Panc1 (cell line): ENCODE data around the gene NTNG2. TPM values are rescaled to one million over a fixed set of nuclear protein-coding genes. Genes with fewer than 3 reads are reported as not detected.

Source experiments
- ATAC-seq: fragments of 200-7000 bp; cut with Tn5 transposase; 2 replicates; pipeline ENCODE4 v1.9.1; 2020; ENCODE audit warnings: mild to moderate bottlenecking, moderate library complexity
- BruUV-seq: library from RNA; stranded (reverse); fragments of 400-500 nt; replicated peaks from 2 replicates; lab custom pipeline; 2021; lab: Mats Ljungman, UMichigan
- CTCF ChIA-PET: fragments of 300-600 bp; sonication (Branson Sonifier 250); formaldehyde crosslinking; loops from one replicate; lab custom pipeline; 2022; ENCODE audit warnings: antibody characterized with exemption; lab: Charles Lee
- POLR2A ChIA-PET: fragments of 300-600 bp; sonication (Branson Sonifier 250); formaldehyde crosslinking; loops from one replicate; lab custom pipeline; 2022; ENCODE audit warnings: antibody characterized with exemption; lab: Charles Lee
- DNase-seq: peaks from one replicate; pipeline ENCODE4 v3.0.0-alpha.2; 2010; ENCODE audit warnings: low read depth, low spot score
- H3K27ac ChIP-seq: 2 replicates; pipeline ENCODE4 v1.5.1; 2011; ENCODE audit warnings: mild to moderate bottlenecking, low read length, inconsistent platforms
- H3K27me3 ChIP-seq: fragments of 200-500 bp; sonication (Bioruptor generic); 2 replicates; pipeline ENCODE4 v1.6.0; 2014; ENCODE audit warnings: low read length, inconsistent platforms; ENCODE audit not compliant: control insufficient read depth, insufficient read depth
- H3K36me3 ChIP-seq: fragments of 200-500 bp; sonication (Bioruptor generic); 2 replicates; pipeline ENCODE4 v1.5.1; 2014; ENCODE audit warnings: inconsistent platforms, mild to moderate bottlenecking, low read length, moderate library complexity; ENCODE audit not compliant: control insufficient read depth, insufficient read depth
- H3K4me1 ChIP-seq: 2 replicates; pipeline ENCODE4 v1.5.1; 2011; ENCODE audit warnings: inconsistent platforms, mild to moderate bottlenecking, low read length, moderate library complexity; ENCODE audit not compliant: control insufficient read depth, insufficient read depth
- H3K4me3 ChIP-seq, 2 experiments: 2 replicates each; pipeline ENCODE4 v1.5.1; 2011 to 2012; ENCODE audit warnings: low read depth in 2 of 2, low read length in 2 of 2, mild to moderate bottlenecking in 2 of 2, inconsistent platforms in 1 of 2, moderate library complexity in 1 of 2
- H3K9me3 ChIP-seq: fragments of 200-500 bp; sonication (Bioruptor generic); 2 replicates; pipeline ENCODE4 v1.5.1; 2014; ENCODE audit warnings: low read depth, mild to moderate bottlenecking, inconsistent platforms, low read length, moderate library complexity; ENCODE audit not compliant: control insufficient read depth, insufficient read depth
- CTCF ChIP-seq: fragments of 450-650 bp; IDR thresholded peaks from 2 replicates; pipeline ENCODE4 v1.5.1; 2017; ENCODE audit warnings: mild to moderate bottlenecking
- POLR2AphosphoS5 ChIP-seq: IDR thresholded peaks from 2 replicates; pipeline ENCODE4 v1.6.1; 2012; ENCODE audit warnings: mild to moderate bottlenecking, low read depth, low read length, moderate library complexity
- REST ChIP-seq, 2 experiments: IDR thresholded peaks; 2 replicates each; pipeline ENCODE4 v1.6.1; 2011 to 2012; ENCODE audit warnings: low read depth in 2 of 2, control low read depth in 1 of 2, low read length in 1 of 2, mild to moderate bottlenecking in 1 of 2, moderate library complexity in 1 of 2; ENCODE audit not compliant: insufficient read depth in 1 of 2
- SIN3A ChIP-seq: IDR thresholded peaks from 2 replicates; pipeline ENCODE4 v1.6.1; 2012; ENCODE audit warnings: low read depth, mild to moderate bottlenecking, low read length, moderate library complexity, borderline replicate concordance; ENCODE audit not compliant: insufficient read depth
- TCF7L2 ChIP-seq: IDR thresholded peaks from 2 replicates; pipeline ENCODE4 v1.6.1; 2011; ENCODE audit warnings: mild to moderate bottlenecking, low read depth, low read length, inconsistent platforms
- in situ Hi-C: cut with HindIII; loops from 2 replicates; pipeline ENCODE4 v1.10.0; 2016; ENCODE audit warnings: low sequenced_read_pairs, low pct_unique_long_range_greater_than_20kb
- intact Hi-C: fragments of 100-400 bp; cut with micrococcal nuclease; formaldehyde crosslinking; loops from one replicate; pipeline ENCODE4 v1.10.0; 2022; ENCODE audit not compliant: unreplicated experiment
- total RNA-seq: library from RNA; stranded (reverse); gene quantifications from one replicate; pipeline ENCODE4 v1.2.1, GENCODE V29; 2021; ENCODE audit not compliant: unreplicated experiment

The NTNG2 gene
- total RNA-seq, 1 experiment from 2014 or later, result 5.1 TPM

GRCh38 chr9:132230605-132231004 is 68.7 kb downstream of the NTNG2 start:
- Histone ChIP-seq H3K36me3 (no peaks in the 10 kb centered on the region), H3K4me3 (no peak overlapping the region), H3K27ac (no peak overlapping the region), H3K27me3 (no peaks in the 10 kb centered on the region), H3K9me3 (no peaks in the 10 kb centered on the region), H3K4me1 (no peaks in the 10 kb centered on the region)
- CTCF ChIA-PET, result interaction anchor here (0.6 kb wide), 1 partner anchor 358 kb away, joined by 8 read pairs; no protein-coding TSS in a partner anchor
- DNase-seq (no peak), ATAC-seq (no peak)
- intact Hi-C loops (no loop called here), in situ Hi-C loops (no loop called here)
- no TSS peak for BruUV-seq
- POLR2A ChIA-PET, result no interaction called here
- TF ChIP-seq REST (IDR thresholded peaks at IDR 0.05; ENCODE audit: insufficient read depth in 1 of 2, low read depth in 2 of 2, low read length in 1 of 2) (no peak), POLR2AphosphoS5 (no peak), SIN3A (no peak), CTCF (no peak), TCF7L2 (no peak)

GRCh38 chr9:132231019-132231701 is 69.3 kb downstream of the NTNG2 start:
- no peak for DNase-seq
- CTCF ChIA-PET, result interaction anchor here (0.6 kb wide), 1 partner anchor 359 kb away, joined by 8 read pairs; no protein-coding TSS in a partner anchor
- BruUV-seq, result no TSS peak
- H3K4me3 ChIP-seq, result no peak overlapping the region
- no peaks in the 10 kb centered on the region for H3K36me3 ChIP-seq
- POLR2A ChIA-PET, result no interaction called here
- TF ChIP-seq POLR2AphosphoS5 (no peak), SIN3A (no peak), TCF7L2 (no peak), REST (IDR thresholded peaks at IDR 0.05; ENCODE audit: insufficient read depth in 1 of 2, low read depth in 2 of 2, low read length in 1 of 2) (no peak), CTCF (no peak)
- H3K27ac ChIP-seq, result no peak overlapping the region
- in situ Hi-C loops (no loop called here), intact Hi-C loops (no loop called here)
- no peaks in the 10 kb centered on the region for H3K27me3 ChIP-seq
- H3K9me3 ChIP-seq, result no peaks in the 10 kb centered on the region
- H3K4me1 ChIP-seq, result no peaks in the 10 kb centered on the region
- no peak for ATAC-seq
